GM18858 (cell line): ENCODE results near the gene EPHA8.

Experiments used
- ATAC-seq: cut with Tn5 transposase; IDR thresholded peaks from one replicate; pipeline ENCODE4 v1.9.1; 2021; ENCODE audit not compliant: unreplicated experiment

Gene EPHA8

GRCh38 chr1:22535399-22535798 lies 27.9 kb upstream of the EPHA8 start:
- ATAC-seq = no peak

GRCh38 chr1:22536506-22536905 lies 26.8 kb upstream of the EPHA8 start:
- ATAC-seq = no peak

DNA sequence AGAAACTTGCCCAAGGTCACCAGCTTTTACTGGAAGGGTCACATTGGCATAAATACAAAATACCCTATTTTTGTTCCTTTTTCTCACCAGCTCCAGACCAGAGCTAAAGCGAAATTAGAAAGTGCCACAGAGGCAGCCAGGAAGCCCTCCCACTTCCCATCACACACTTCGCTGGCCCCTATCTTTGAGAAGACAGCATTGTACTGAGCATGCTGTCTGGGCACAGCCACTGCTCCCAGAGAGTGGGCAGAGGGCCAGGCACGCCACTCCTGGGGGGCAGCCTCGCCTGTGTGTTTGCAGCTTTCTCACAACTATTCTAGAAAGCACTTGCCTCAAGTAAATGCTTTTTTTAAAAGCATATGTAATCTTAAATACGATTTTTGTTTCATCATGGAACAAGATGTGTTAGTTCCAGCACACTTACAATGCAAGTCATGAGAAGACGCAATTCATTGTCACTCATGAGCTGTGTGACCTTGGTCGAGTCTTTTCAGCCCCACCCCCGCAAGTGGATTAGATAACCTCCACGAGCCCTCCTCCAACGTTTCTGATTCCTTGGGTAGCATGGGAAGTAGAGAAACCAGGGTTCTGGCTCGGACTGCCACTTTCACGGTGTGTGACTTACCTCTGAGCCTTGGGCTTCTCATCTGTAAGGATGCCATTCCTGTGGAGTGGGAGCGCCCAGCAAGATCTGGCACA lies 25.7 kb upstream of the EPHA8 start:
- ATAC-seq = no peak

- ATAC-seq = no peak
These were observed 23.7 kb upstream of the EPHA8 start for GRCh38 chr1:22539510-22540118.

DNA sequence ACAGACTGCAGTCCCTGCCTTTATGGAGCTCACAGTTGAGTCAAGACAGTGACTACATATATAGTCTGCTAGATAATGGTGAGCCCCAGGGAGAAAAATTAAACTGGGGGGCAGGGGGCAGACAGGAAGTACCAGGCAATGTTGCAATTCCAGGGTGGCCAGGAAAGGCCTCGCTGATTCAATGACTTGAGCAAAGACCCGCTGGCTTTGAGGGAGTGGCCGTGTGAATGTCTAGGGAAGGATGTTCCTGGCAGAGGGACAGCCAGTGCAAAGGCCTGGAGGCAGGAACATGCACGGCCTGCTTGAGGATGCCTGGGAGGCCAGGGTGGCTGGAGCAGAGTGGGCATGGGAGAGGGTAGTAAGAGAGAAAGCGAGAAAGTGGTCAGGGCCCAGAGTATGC lies 23.0 kb upstream of the EPHA8 start:
- no peak for ATAC-seq

DNA sequence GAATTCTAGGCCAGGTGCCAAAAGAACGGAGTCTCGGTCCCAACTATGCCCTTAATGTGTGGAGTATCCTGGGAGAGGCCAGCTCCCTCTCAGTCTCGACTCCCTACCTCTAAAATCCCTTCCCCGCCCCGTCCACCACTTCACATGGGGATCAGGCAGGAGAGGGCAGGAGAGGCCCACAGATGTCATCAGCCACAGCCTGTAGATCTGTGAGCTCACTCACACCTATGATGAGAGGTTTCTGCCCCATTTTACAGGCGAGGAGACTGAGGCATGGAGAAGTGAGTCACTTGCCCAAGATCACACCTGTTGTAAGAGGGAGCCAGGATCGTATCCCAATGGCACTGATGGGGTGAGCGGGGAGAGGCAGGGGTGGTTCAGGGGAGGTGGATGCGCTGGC lies 20.4 kb upstream of the EPHA8 start:
- no peak for ATAC-seq

- ATAC-seq = no peak
These were observed 19.6 kb upstream of the EPHA8 start for GRCh38 chr1:22543679-22544078.

DNA sequence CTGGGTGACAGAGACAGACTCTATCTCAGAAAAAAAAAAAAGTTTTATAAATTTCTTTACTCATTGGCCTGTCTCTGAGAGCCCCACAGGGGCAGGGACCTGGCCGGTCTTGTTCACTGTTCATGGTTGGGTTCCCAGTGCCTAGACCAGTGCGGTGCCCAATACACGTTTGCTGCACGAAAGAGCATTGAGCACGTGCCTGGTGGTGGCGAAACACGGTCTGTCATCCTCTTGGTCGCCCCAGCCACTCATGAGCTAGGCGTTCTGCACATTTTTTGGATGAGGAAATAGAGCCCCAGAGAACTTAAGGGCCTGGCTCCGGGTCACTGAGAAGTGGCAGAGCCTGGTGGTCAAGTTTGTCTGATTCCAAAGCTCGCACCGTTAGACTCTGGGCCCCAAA lies 18.7 kb upstream of the EPHA8 start:
- no peak for ATAC-seq

DNA sequence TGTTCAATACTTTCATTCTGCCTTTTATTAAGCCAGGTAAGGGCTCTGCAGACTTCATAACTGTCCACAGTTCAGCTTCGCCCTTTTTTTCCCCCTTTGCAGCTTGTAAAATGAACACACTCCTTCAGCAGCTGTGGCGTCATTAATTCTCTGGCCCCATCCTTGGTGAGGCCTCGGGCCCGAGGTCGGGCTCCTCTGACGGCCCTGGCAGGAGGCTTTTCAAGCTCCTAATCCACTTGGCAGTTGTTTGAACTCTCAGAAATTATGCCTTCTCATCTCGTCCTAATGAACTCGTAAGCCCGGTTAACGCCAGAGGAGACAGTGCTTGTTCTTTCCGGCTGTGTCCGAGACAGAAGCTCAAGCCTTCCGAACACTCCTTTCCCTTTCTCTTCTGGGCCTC lies 18.1 kb upstream of the EPHA8 start:
- ATAC-seq = no peak

GRCh38 chr1:22547186-22547817 lies 16.0 kb upstream of the EPHA8 start:
- no peak for ATAC-seq

DNA sequence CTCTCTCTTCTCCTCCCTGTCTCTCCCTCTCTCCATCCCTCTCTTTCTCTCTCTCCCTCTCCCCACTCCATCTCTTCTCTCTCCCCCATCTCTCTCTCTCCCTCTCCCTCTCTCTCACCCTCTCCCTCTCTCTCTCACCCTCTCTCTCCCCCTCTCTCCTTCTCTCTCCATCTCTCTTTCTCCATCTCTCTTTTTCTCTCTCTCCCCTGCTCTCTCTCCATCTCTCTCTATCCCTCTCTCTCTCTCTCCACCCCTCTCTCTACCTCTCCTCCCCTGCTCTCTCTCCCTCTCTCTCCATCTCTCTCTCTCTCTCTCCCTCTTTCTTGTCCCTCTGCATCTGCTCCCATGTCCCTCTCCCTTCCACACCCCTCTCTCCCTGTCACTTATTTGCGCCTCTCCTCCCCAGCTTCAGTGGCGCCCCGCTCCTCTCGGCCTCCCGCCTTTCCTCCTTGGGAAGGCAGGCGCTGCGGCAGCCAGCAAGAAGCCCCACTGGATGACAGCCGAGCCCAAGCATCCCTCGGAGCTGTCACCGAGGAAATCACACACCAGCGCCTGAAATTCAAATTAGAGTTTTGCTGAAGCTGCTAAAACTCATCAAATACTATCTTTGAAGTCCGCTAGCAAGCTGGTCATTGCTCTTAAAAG lies 15.3 kb upstream of the EPHA8 start:
- no peak for ATAC-seq

DNA sequence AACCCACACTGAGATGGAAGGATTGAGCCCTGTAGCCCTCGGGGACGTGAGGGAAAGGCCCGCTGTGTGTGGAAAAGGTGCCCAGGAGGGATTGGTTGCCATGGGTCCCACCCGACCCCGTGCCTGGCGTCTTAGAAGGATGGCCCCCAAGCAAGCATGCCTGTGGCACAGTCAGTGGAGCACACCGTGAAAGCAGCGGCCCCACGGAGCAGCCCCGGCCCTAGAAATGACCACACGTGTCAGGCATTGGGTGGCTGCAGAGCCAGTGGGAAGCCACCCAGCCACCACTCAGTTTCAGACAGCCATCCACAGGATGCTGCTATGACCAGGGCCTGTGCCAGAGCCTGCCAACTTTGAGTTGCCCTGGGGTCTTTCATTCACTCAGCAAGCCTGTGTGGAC lies 13.3 kb upstream of the EPHA8 start:
- no peak for ATAC-seq

- ATAC-seq = no peak
These were observed 11.7 kb upstream of the EPHA8 start for GRCh38 chr1:22551591-22551990.

- no peak for ATAC-seq
These were observed 11.3 kb upstream of the EPHA8 start for GRCh38 chr1:22552021-22552420.

- no peak for ATAC-seq
These were observed 10.0 kb upstream of the EPHA8 start for GRCh38 chr1:22553104-22553880.

DNA sequence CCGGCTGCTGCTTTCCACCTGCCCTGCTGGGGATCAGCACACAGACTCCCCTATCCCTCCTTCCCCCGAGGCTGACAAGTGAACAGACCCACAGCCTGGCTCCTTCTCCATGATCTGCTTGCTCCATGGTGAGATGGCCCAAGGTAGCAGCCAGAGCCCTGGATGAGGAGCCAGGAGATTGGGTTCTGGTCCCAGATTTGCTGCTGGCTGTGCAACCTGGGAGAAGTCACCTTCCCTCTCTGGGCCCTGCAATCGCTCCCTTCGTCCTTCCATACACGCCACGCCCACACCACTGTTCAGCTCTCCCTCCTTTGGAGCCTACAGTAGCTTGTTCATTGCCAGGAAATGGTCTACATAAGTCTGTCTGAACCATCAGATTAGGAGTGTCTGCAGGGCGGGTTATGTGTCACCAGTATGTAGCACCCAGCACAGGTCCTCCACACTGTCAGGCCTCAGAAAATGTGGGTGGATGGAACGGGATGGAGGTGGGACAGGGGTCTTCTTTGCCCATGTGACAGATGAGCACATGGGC lies 9.2 kb upstream of the EPHA8 start:
- ATAC-seq = no peak

GRCh38 chr1:22555371-22555656 lies 8.0 kb upstream of the EPHA8 start:
- ATAC-seq = no peak

DNA sequence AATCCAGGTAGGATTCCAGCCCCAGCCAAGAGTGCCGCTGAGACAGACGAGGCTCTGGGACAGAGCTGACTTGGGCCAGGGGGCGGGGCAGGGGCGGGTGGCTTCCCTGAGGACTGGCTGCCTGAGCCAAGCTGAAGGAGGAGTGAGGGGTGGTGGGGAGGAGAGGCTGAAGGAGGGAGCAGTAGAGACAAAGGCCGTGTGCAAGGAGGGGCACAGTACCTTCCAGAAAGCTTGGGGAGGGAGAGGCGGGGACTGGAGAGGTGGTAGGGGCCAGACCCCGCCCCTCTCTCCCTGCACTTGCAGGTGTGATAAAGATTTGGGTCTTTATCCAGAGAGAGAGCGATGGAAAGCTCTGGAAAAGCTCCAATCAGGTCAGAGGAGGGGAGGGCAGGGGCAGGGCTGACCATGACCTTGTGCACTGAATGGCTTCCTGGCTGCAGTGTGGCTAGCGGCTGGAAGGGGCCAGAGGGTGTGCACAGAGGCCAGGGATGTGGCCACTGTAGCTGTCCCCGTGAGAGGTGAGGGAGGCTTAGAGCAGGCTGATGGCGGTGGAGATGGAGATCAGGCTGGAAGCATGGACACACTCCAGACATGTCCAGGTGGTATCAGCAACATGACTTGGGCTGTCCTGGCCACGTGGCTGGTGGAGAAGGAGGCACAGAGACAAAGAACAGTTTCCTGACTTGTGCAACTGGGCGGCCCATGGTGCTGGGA lies 6.7 kb upstream of the EPHA8 start:
- ATAC-seq = no peak

DNA sequence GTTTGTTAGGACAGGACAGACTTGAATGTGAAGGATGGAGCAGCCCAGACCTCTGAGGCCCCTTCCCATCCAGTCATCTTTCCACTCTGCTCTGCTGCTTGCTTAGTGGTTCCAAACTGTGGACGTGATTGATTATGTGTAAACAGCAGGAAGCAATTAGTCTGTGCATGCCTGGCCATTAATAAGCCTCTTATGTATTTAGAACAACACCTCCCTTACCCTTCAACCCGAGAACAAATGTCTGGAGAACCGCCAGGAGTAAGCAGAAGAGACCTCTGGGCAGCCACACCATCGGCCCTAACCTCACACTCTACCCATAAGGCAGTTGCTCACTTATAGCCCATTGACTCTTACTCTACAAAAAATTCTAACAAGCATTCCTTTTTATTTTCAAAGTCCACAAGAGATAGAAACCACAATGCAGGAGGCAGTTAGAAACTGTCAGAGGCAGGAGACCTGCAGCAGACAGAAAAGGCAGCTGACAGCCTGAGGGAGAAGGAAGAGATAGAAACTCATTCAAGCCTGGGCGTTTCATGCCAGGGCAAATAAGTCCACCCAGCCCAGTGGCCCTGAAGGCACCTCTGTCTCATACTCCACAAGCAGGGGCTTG lies 5.8 kb upstream of the EPHA8 start:
- ATAC-seq = no peak
